ENCODE data around the gene CSKMT.
"Not testable (repeated sequence)": the region's sequence is repeated elsewhere in the genome, so short reads cannot be mapped to it uniquely, and the experiment has no call there.

CSKMT gene

GRCh38 chr11:62702246-62702645, 37.1 kb downstream of the CSKMT start:
- Histone ChIP-seq H3K9ac (ENCODE audit: low read depth, low read length) (no peak overlapping the region), H3K9me3 (ENCODE audit: control insufficient read depth, insufficient read depth, low read length) (no peaks in the 10 kb centered on the region), H3K4me1 (ENCODE audit: control insufficient read depth, insufficient read depth, low read length) (no peaks in the 10 kb centered on the region), H3K36me3 (ENCODE audit: control insufficient read depth, insufficient read depth, low read length) (peaks cover 5% of the 10 kb centered on the region), H3K27me3 (ENCODE audit: control insufficient read depth, insufficient read depth, low read length) (no peaks in the 10 kb centered on the region), H3K4me3 (ENCODE audit: low read depth, low read length) (no peak overlapping the region)

GRCh38 chr11:62703921-62704320, 38.8 kb downstream of the CSKMT start:
- H3K9ac ChIP-seq (ENCODE audit: low read depth, low read length); H3K4me1 ChIP-seq (ENCODE audit: control insufficient read depth, insufficient read depth, low read length); H3K36me3 ChIP-seq (ENCODE audit: control insufficient read depth, insufficient read depth, low read length); H3K9me3 ChIP-seq (ENCODE audit: control insufficient read depth, insufficient read depth, low read length); H3K27me3 ChIP-seq (ENCODE audit: control insufficient read depth, insufficient read depth, low read length); H3K4me3 ChIP-seq (ENCODE audit: low read depth, low read length): not testable (repeated sequence)

GRCh38 chr11:62705413-62705812, 40.3 kb downstream of the CSKMT start:
- Histone ChIP-seq H3K36me3 (ENCODE audit: control insufficient read depth, insufficient read depth, low read length) (peaks cover 5% of the 10 kb centered on the region), H3K9ac (ENCODE audit: low read depth, low read length) (no peak overlapping the region), H3K4me3 (ENCODE audit: low read depth, low read length) (peak overlapping the region; percentile 77), H3K9me3 (ENCODE audit: control insufficient read depth, insufficient read depth, low read length) (no peaks in the 10 kb centered on the region), H3K27me3 (ENCODE audit: control insufficient read depth, insufficient read depth, low read length) (no peaks in the 10 kb centered on the region), H3K4me1 (ENCODE audit: control insufficient read depth, insufficient read depth, low read length) (peaks cover 8% of the 10 kb centered on the region)

- peaks cover 8% of the 10 kb centered on the region for H3K4me1 ChIP-seq (ENCODE audit: control insufficient read depth, insufficient read depth, low read length)
- H3K36me3 ChIP-seq (ENCODE audit: control insufficient read depth, insufficient read depth, low read length), result peaks cover 3% of the 10 kb centered on the region
- H3K9ac ChIP-seq (ENCODE audit: low read depth, low read length), result peak overlapping the region; percentile 74
- peak overlapping the region; percentile 94 for H3K4me3 ChIP-seq (ENCODE audit: low read depth, low read length)
- no peaks in the 10 kb centered on the region for H3K9me3 ChIP-seq (ENCODE audit: control insufficient read depth, insufficient read depth, low read length)
- H3K27me3 ChIP-seq (ENCODE audit: control insufficient read depth, insufficient read depth, low read length), result no peaks in the 10 kb centered on the region
Measured at GRCh38 chr11:62705880-62706849, 41.1 kb downstream of the CSKMT start.

GRCh38 chr11:62706850-62707247, 41.7 kb downstream of the CSKMT start:
- Histone ChIP-seq H3K4me3 (ENCODE audit: low read depth, low read length) (peak overlapping the region; percentile 94), H3K9me3 (ENCODE audit: control insufficient read depth, insufficient read depth, low read length) (no peaks in the 10 kb centered on the region), H3K36me3 (ENCODE audit: control insufficient read depth, insufficient read depth, low read length) (peaks cover 5% of the 10 kb centered on the region)

GRCh38 chr11:62707277-62707861, 42.3 kb downstream of the CSKMT start, which contains the start of the genes BSCL2 and GNG3:
TSS of gene BSCL2 (minus strand) at chr11:62707424. CDS start at chr11:62707195, 229 bp downstream.
TSS of gene GNG3 (plus strand) at chr11:62707676. CDS start at chr11:62708296, 620 bp downstream.
- H3K4me1 ChIP-seq (ENCODE audit: control insufficient read depth, insufficient read depth, low read length), result peaks cover 8% of the 10 kb centered on the region
- H3K9ac ChIP-seq (ENCODE audit: low read depth, low read length), result peak within 1 kb of the TSS; percentile 74
- H3K9me3 ChIP-seq (ENCODE audit: control insufficient read depth, insufficient read depth, low read length), result no peaks in the 10 kb centered on the region
- H3K36me3 ChIP-seq (ENCODE audit: control insufficient read depth, insufficient read depth, low read length), result peaks cover 8% of the 10 kb centered on the region
- no peaks in the 10 kb centered on the region for H3K27me3 ChIP-seq (ENCODE audit: control insufficient read depth, insufficient read depth, low read length)
- H3K4me3 ChIP-seq (ENCODE audit: low read depth, low read length), result peak within 1 kb of the TSS; percentile 99

More at GRCh38 chr11:62706850-62707247, 41.7 kb downstream of the CSKMT start:
- Histone ChIP-seq H3K4me1 (ENCODE audit: control insufficient read depth, insufficient read depth, low read length) (peaks cover 8% of the 10 kb centered on the region), H3K9ac (ENCODE audit: low read depth, low read length) (peak overlapping the region; percentile 74), H3K27me3 (ENCODE audit: control insufficient read depth, insufficient read depth, low read length) (no peaks in the 10 kb centered on the region)

- Histone ChIP-seq H3K4me1 (ENCODE audit: control insufficient read depth, insufficient read depth, low read length) (peaks cover 8% of the 10 kb centered on the region), H3K27me3 (ENCODE audit: control insufficient read depth, insufficient read depth, low read length) (no peaks in the 10 kb centered on the region), H3K36me3 (ENCODE audit: control insufficient read depth, insufficient read depth, low read length) (peaks cover 10% of the 10 kb centered on the region), H3K4me3 (ENCODE audit: low read depth, low read length) (peak overlapping the region; percentile 99), H3K9me3 (ENCODE audit: control insufficient read depth, insufficient read depth, low read length) (no peaks in the 10 kb centered on the region), H3K9ac (ENCODE audit: low read depth, low read length) (peak overlapping the region; percentile 93)
Measured at GRCh38 chr11:62708392-62708791, 43.3 kb downstream of the CSKMT start.

GRCh38 chr11:62708793-62709192, 43.7 kb downstream of the CSKMT start:
- Histone ChIP-seq H3K4me1 (ENCODE audit: control insufficient read depth, insufficient read depth, low read length) (peaks cover 8% of the 10 kb centered on the region), H3K27me3 (ENCODE audit: control insufficient read depth, insufficient read depth, low read length) (no peaks in the 10 kb centered on the region), H3K36me3 (ENCODE audit: control insufficient read depth, insufficient read depth, low read length) (peaks cover 10% of the 10 kb centered on the region), H3K9ac (ENCODE audit: low read depth, low read length) (peak overlapping the region; percentile 93), H3K4me3 (ENCODE audit: low read depth, low read length) (peak overlapping the region; percentile 99), H3K9me3 (ENCODE audit: control insufficient read depth, insufficient read depth, low read length) (no peaks in the 10 kb centered on the region)

GRCh38 chr11:62709247-62710000, 44.3 kb downstream of the CSKMT start:
- Histone ChIP-seq H3K27me3 (ENCODE audit: control insufficient read depth, insufficient read depth, low read length) (no peaks in the 10 kb centered on the region), H3K4me1 (ENCODE audit: control insufficient read depth, insufficient read depth, low read length) (peaks cover 8% of the 10 kb centered on the region), H3K9me3 (ENCODE audit: control insufficient read depth, insufficient read depth, low read length) (no peaks in the 10 kb centered on the region), H3K4me3 (ENCODE audit: low read depth, low read length) (peak overlapping the region; percentile 99), H3K9ac (ENCODE audit: low read depth, low read length) (peak overlapping the region; percentile 93), H3K36me3 (ENCODE audit: control insufficient read depth, insufficient read depth, low read length) (peaks cover 13% of the 10 kb centered on the region)

- Histone ChIP-seq H3K9me3 (ENCODE audit: control insufficient read depth, insufficient read depth, low read length) (no peaks in the 10 kb centered on the region), H3K4me3 (ENCODE audit: low read depth, low read length) (peak overlapping the region; percentile 99), H3K36me3 (ENCODE audit: control insufficient read depth, insufficient read depth, low read length) (peaks cover 17% of the 10 kb centered on the region), H3K27me3 (ENCODE audit: control insufficient read depth, insufficient read depth, low read length) (no peaks in the 10 kb centered on the region), H3K9ac (ENCODE audit: low read depth, low read length) (peak overlapping the region; percentile 93), H3K4me1 (ENCODE audit: control insufficient read depth, insufficient read depth, low read length) (peaks cover 8% of the 10 kb centered on the region)
Measured at GRCh38 chr11:62710001-62710345, 44.9 kb downstream of the CSKMT start.

- Histone ChIP-seq H3K9ac (ENCODE audit: low read depth, low read length) (no peak overlapping the region), H3K4me3 (ENCODE audit: low read depth, low read length) (no peak overlapping the region), H3K4me1 (ENCODE audit: control insufficient read depth, insufficient read depth, low read length) (peaks cover 8% of the 10 kb centered on the region), H3K9me3 (ENCODE audit: control insufficient read depth, insufficient read depth, low read length) (no peaks in the 10 kb centered on the region), H3K27me3 (ENCODE audit: control insufficient read depth, insufficient read depth, low read length) (no peaks in the 10 kb centered on the region), H3K36me3 (ENCODE audit: control insufficient read depth, insufficient read depth, low read length) (peaks cover 33% of the 10 kb centered on the region)
Measured at GRCh38 chr11:62712276-62712812, 47.2 kb downstream of the CSKMT start.

Measured in iPS-15b (cell line).